ENCODE data around the gene VAPA. TPM values are rescaled to one million over a fixed set of nuclear protein-coding genes. Genes with fewer than 3 reads are reported as not detected.

Gene VAPA
- total RNA-seq, 1 donor from 2014 or later, result 205 TPM

DNA sequence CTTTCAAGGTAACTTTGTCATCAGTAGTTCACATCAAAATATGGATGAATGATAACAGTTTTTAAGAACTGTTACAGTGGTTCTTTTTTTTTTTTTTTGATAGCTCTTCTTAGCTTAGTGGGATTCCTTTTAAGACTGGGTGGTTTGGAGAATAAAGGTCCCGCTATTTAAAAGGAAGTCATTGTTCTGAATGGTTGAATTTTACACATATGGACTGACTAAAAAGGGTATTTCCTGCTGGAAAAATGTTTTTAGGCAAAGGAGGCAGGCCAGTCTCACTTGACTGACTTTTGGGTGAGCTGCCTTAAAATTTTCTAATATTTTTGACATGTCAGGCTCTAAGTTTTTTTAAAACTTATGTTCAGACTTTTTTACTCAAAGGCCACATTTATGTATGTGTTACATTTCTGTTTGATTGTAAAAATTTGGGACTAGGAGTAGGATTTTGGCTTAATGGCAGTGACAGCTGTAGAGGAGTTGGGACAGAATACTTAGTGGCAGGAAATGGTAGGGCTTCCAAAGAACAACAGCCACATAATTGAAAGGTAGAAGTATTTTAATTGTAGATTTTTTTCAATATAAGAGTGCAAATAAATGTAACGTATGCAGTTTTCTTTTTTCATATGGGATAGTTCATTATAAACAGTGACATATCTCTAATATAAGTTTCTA lies 13.7 kb downstream of the VAPA start:
- intact Hi-C loops (cut with micrococcal nuclease), result no loop called here
- no peak for DNase-seq
- ATAC-seq, result peak; percentile 19

- no peak for ATAC-seq
- intact Hi-C loops (cut with micrococcal nuclease), result no loop called here
- no peak for DNase-seq
Measured at GRCh38 chr18:9928646-9929259, 14.9 kb downstream of the VAPA start.

DNA sequence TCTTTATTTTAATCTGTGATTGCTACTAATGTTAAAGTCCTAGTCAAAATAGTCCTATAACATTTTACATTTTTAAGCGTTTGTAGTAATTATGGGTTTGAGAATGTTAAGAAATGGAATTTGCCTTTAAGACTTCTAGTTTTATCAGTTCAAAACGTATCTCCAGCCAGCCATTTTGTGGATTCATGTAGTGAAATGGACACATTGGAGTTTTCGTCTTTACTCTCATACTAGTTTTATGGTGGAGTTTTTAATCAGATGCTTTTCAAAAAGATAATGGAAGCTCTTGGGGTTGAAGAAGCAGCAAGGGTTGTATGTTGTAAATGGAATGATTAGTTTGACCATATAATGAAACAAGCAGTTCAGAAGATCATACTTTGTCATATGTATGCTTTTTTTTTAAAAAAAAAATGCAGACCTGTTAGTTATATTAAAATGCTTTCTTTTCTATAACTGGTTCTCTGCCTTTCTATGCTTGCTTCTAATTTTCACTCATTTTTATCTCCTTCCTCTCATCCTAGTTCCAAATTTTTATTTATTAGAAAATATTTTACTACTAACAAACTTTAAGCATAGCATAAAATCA lies 16.6 kb downstream of the VAPA start:
- ATAC-seq, result no peak
- intact Hi-C loops (cut with micrococcal nuclease), result no loop called here
- no peak for DNase-seq

DNA sequence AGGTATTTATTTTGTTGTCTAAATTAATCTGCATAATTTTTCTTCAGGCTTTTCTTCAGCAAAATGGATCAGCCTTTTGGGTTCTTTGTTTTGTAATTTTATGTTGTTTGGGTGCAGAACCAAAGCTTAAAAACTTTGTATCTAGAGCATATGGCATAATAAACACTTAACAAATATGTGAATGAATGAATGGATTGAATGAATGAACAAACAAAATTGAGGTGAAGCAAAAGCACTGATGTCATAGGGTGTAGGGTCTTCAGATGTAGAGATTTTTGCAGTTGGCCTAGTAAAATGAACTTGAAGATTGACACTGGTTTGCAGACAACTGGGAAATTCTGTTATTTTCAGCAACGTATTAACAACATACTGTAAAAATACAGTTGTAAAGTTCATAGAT lies 17.3 kb downstream of the VAPA start:
- no peak for ATAC-seq
- intact Hi-C loops (cut with micrococcal nuclease), result no loop called here

GRCh38 chr18:9931678-9932077 lies 17.9 kb downstream of the VAPA start:
- ATAC-seq (no peak), DNase-seq (no peak)
- intact Hi-C loops (cut with micrococcal nuclease), result no loop called here

More for the DNA sequence above, 17.3 kb downstream of the VAPA start:
- DNase-seq, result no peak

GRCh38 chr18:9933865-9934264 lies 20.0 kb downstream of the VAPA start:
- DNase-seq (no peak), ATAC-seq (no peak)
- intact Hi-C loops (cut with micrococcal nuclease), result no loop called here

- ATAC-seq (no peak), DNase-seq (no peak)
- intact Hi-C loops (cut with micrococcal nuclease), result no loop called here
Measured at GRCh38 chr18:9934274-9934673, 20.5 kb downstream of the VAPA start.

GRCh38 chr18:9941103-9941502 lies 27.3 kb downstream of the VAPA start:
- no peak for ATAC-seq
- DNase-seq, result no peak
- intact Hi-C loops (cut with micrococcal nuclease), result no loop called here

- intact Hi-C loops (cut with micrococcal nuclease), result no loop called here
- ATAC-seq (no peak), DNase-seq (no peak)
Measured at GRCh38 chr18:9941660-9942059, 27.8 kb downstream of the VAPA start.

DNA sequence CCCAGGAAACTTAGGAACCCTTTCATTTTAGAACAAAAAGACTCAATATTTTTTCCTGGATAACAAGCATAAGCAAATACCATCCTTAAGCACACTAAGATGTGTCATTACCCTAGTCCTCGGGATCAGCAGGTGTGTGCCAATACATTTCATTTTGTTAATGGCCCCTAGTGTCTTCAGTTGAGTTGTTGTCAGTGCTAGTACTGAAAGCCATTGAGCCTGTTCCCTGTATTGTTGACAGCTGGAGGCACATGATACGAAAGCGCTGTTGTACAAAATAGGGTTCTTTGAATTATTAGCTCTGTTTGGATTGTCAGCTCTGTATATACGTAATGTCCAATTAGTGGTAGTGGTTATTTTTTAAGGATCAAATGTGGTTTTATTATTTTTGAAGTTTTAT lies 29.5 kb downstream of the VAPA start:
- ATAC-seq (peak; percentile 63), DNase-seq (no peak)
- intact Hi-C loops (cut with micrococcal nuclease), result no loop called here

DNA sequence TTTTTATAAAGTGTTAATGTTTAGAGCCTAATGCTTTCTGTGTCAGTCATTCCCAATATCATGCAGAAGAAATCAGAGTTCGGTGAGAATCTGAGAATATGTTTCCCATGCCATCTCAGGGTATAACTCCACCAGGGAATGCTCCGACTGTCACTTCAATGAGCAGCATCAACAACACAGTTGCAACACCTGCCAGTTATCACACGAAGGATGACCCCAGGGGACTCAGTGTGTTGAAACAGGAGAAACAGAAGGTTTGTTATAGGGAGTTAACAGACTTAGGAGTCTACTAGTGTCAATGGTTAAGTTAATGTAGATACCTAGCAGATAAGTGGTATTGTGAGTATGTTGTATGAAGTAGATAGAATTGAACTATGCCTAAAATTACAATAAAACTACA lies 31.0 kb downstream of the VAPA start:
- intact Hi-C loops (cut with micrococcal nuclease), result no loop called here
- ATAC-seq (no peak), DNase-seq (no peak)

GRCh38 chr18:9946831-9947230 lies 33.0 kb downstream of the VAPA start:
- ATAC-seq, result no peak
- intact Hi-C loops (cut with micrococcal nuclease), result no loop called here

GRCh38 chr18:9947248-9947647 lies 33.4 kb downstream of the VAPA start:
- no peak for ATAC-seq
- DNase-seq, result no peak
- intact Hi-C loops (cut with micrococcal nuclease), result no loop called here

More at GRCh38 chr18:9946831-9947230, 33.0 kb downstream of the VAPA start:
- no peak for DNase-seq

DNA sequence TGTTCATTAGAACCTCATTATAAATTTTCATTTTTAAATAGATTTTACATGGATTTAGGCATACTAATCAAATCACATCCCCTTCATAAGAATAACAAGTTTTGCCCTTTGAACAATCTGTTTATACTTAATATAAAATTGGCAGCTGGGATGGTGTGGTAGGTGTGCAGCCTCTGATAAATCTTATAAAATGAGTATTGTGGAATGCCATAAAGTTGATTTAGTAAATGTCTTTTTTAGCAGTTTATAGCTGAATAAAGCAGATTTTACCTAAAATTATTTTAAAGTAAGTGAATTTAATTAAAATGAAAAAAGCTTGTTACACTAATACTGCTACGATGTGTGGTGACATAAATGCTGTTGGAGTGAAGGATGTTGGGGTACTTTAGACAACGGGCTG lies 35.5 kb downstream of the VAPA start:
- ATAC-seq, result no peak
- no peak for DNase-seq
- intact Hi-C loops (cut with micrococcal nuclease), result no loop called here

DNA sequence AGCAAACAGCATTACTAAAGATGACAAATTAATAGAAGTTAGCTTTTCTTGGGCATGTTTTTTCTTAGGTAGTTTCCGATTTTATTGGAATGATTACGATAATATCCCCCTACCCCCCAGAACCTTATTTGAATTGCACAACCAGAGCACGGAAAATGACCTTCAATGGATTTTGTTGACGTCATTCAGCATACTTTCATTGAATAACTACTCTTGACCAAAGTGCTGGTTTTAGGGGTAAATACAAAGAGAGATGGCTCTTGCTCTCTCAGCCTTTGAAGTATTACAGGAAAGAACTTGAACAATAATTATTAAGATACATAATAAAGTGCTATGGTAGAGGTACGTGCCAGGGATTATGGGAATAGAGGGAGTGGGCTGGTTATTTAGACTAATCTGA lies 36.0 kb downstream of the VAPA start:
- no peak for DNase-seq
- intact Hi-C loops (cut with micrococcal nuclease), result no loop called here
- no peak for ATAC-seq

DNA sequence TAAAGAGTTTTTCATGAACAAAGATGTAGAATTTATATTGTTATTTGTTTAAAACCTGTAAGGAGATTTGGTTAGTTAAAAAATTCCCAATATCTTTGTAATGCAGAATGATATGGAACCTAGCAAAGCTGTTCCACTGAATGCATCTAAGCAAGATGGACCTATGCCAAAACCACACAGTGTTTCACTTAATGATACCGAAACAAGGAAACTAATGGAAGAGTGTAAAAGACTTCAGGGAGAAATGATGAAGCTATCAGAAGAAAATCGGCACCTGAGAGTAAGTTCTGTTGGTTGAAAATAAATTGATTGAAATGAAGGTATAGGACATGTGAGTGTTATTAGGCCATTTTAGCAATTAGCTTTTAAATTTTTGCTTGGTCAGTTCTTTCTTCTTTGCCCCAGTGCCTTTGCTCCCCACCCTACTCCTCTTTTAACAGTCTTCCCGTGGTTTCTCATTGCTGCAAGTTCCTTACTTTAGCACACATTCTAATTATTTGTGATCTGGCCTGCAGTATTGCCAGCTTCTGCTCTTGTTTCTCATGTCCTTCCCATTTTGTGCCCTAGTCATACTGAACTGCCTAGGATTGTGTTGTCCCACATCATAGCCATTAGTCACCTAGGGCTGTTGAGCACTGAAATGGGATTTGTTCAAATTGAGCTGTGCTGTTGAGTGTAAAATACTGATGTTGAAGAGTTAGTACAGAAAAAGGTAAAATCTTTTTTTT lies 36.6 kb downstream of the VAPA start:
- ATAC-seq (peak; percentile 18), DNase-seq (no peak)
- intact Hi-C loops (cut with micrococcal nuclease), result no loop called here

GRCh38 chr18:9951022-9951859 lies 37.4 kb downstream of the VAPA start:
- ATAC-seq (peak; percentile 76), DNase-seq (no peak)
- intact Hi-C loops (cut with micrococcal nuclease), result no loop called here

- no peak for DNase-seq
- intact Hi-C loops (cut with micrococcal nuclease), result no loop called here
- ATAC-seq, result no peak
Measured at GRCh38 chr18:9952633-9953416, 39.0 kb downstream of the VAPA start.
